ENCODE results near the gene RAD51C.
"Not testable (repeated sequence)": the region's sequence is repeated elsewhere in the genome, so short reads cannot be mapped to it uniquely, and the experiment has no call there.

Gene RAD51C

GRCh38 chr17:58764373-58764772 lies 72.0 kb downstream of the RAD51C start:
- H4K20me1 ChIP-seq (ENCODE audit: insufficient read depth, low read length), result no peaks in the 10 kb centered on the region
- no peaks in the 10 kb centered on the region for H3K9me2 ChIP-seq (ENCODE audit: low read depth, low read length)
- no peak overlapping the region for H3K9ac ChIP-seq (ENCODE audit: low read length)
- no peak overlapping the region for H3K4me2 ChIP-seq (ENCODE audit: low read length)
- no peak overlapping the region for H3K27ac ChIP-seq (ENCODE audit: low read depth, low read length, poor library complexity, severe bottlenecking)
- no peaks in the 10 kb centered on the region for H3K9me3 ChIP-seq (ENCODE audit: low read length)
- no peaks in the 10 kb centered on the region for H3K79me2 ChIP-seq (ENCODE audit: insufficient read depth, low read length)
- H3K27me3 ChIP-seq (ENCODE audit: insufficient read depth, low read length), result 0 out of 2 replicates have a peak, but pooled peaks cover 3% of the 10 kb centered on the region
- peaks cover 4% of the 10 kb centered on the region for H3K4me1 ChIP-seq (ENCODE audit: insufficient read depth, low read length, severe bottlenecking)
- H3F3A ChIP-seq (ENCODE audit: insufficient read depth, low read length), result no peaks in the 10 kb centered on the region
- H3K4me3 ChIP-seq (ENCODE audit: low read depth, low read length, poor library complexity, severe bottlenecking), result no peak overlapping the region
- no peaks in the 10 kb centered on the region for H3K36me3 ChIP-seq (ENCODE audit: insufficient read depth, low read length)
- H2AFZ ChIP-seq (ENCODE audit: low read length), result no peak overlapping the region
- no peak for TF ChIP-seq EZH2 (IDR thresholded peaks at IDR 0.05; ENCODE audit: borderline replicate concordance, low read length)
- TF ChIP-seq CTCF (IDR thresholded peaks at IDR 0.05; ENCODE audit: low read length), result no peak

GRCh38 chr17:58778482-58778881 lies 86.1 kb downstream of the RAD51C start:
- not testable (repeated sequence) for H3K9ac ChIP-seq (ENCODE audit: low read length); H3K27me3 ChIP-seq (ENCODE audit: insufficient read depth, low read length); H3K27ac ChIP-seq (ENCODE audit: low read depth, low read length, poor library complexity, severe bottlenecking); H3K4me3 ChIP-seq (ENCODE audit: low read depth, low read length, poor library complexity, severe bottlenecking); H3K4me2 ChIP-seq (ENCODE audit: low read length); H4K20me1 ChIP-seq (ENCODE audit: insufficient read depth, low read length); H2AFZ ChIP-seq (ENCODE audit: low read length); H3K4me1 ChIP-seq (ENCODE audit: insufficient read depth, low read length, severe bottlenecking); H3K79me2 ChIP-seq (ENCODE audit: insufficient read depth, low read length); H3K36me3 ChIP-seq (ENCODE audit: insufficient read depth, low read length); H3K9me2 ChIP-seq (ENCODE audit: low read depth, low read length); H3K9me3 ChIP-seq (ENCODE audit: low read length); H3F3A ChIP-seq (ENCODE audit: insufficient read depth, low read length)

- no peaks in the 10 kb centered on the region for H3K9me2 ChIP-seq (ENCODE audit: low read depth, low read length)
- H3K79me2 ChIP-seq (ENCODE audit: insufficient read depth, low read length), result no peaks in the 10 kb centered on the region
- H3K36me3 ChIP-seq (ENCODE audit: insufficient read depth, low read length), result no peaks in the 10 kb centered on the region
- no peak overlapping the region for H2AFZ ChIP-seq (ENCODE audit: low read length)
- no peak overlapping the region for H3K9ac ChIP-seq (ENCODE audit: low read length)
- H3K4me2 ChIP-seq (ENCODE audit: low read length), result no peak overlapping the region
- no peak overlapping the region for H3K27ac ChIP-seq (ENCODE audit: low read depth, low read length, poor library complexity, severe bottlenecking)
- no peaks in the 10 kb centered on the region for H4K20me1 ChIP-seq (ENCODE audit: insufficient read depth, low read length)
- no peak for TF ChIP-seq CTCF (IDR thresholded peaks at IDR 0.05; ENCODE audit: low read length)
- TF ChIP-seq EZH2 (IDR thresholded peaks at IDR 0.05; ENCODE audit: borderline replicate concordance, low read length), result no peak
- H3F3A ChIP-seq (ENCODE audit: insufficient read depth, low read length), result no peaks in the 10 kb centered on the region
- H3K4me3 ChIP-seq (ENCODE audit: low read depth, low read length, poor library complexity, severe bottlenecking), result no peak overlapping the region
- no peaks in the 10 kb centered on the region for H3K9me3 ChIP-seq (ENCODE audit: low read length)
- H3K27me3 ChIP-seq (ENCODE audit: insufficient read depth, low read length), result no peaks in the 10 kb centered on the region
- no peaks in the 10 kb centered on the region for H3K4me1 ChIP-seq (ENCODE audit: insufficient read depth, low read length, severe bottlenecking)
These were observed 87.0 kb downstream of the RAD51C start for GRCh38 chr17:58779446-58779845.

- no peak overlapping the region for H2AFZ ChIP-seq (ENCODE audit: low read length)
- H3K4me1 ChIP-seq (ENCODE audit: insufficient read depth, low read length, severe bottlenecking), result no peaks in the 10 kb centered on the region
These were observed 91.0 kb downstream of the RAD51C start for GRCh38 chr17:58783380-58783779.

More at GRCh38 chr17:58783380-58783779, 91.0 kb downstream of the RAD51C start:
- no peak overlapping the region for H3K4me3 ChIP-seq (ENCODE audit: low read depth, low read length, poor library complexity, severe bottlenecking)
- no peaks in the 10 kb centered on the region for H3K27me3 ChIP-seq (ENCODE audit: insufficient read depth, low read length)
- no peaks in the 10 kb centered on the region for H3K9me3 ChIP-seq (ENCODE audit: low read length)
- TF ChIP-seq EZH2 (IDR thresholded peaks at IDR 0.05; ENCODE audit: borderline replicate concordance, low read length), result no peak
- TF ChIP-seq CTCF (IDR thresholded peaks at IDR 0.05; ENCODE audit: low read length), result no peak
- no peak overlapping the region for H3K4me2 ChIP-seq (ENCODE audit: low read length)
- no peak overlapping the region for H3K27ac ChIP-seq (ENCODE audit: low read depth, low read length, poor library complexity, severe bottlenecking)
- no peaks in the 10 kb centered on the region for H3K36me3 ChIP-seq (ENCODE audit: insufficient read depth, low read length)
- no peaks in the 10 kb centered on the region for H3F3A ChIP-seq (ENCODE audit: insufficient read depth, low read length)
- no peaks in the 10 kb centered on the region for H4K20me1 ChIP-seq (ENCODE audit: insufficient read depth, low read length)
- no peak overlapping the region for H3K9ac ChIP-seq (ENCODE audit: low read length)
- H3K9me2 ChIP-seq (ENCODE audit: low read depth, low read length), result no peaks in the 10 kb centered on the region
- no peaks in the 10 kb centered on the region for H3K79me2 ChIP-seq (ENCODE audit: insufficient read depth, low read length)

Measured in OCI-LY1 (cell line).